Posterior vena cava (tissue), 2 donors: Measurements from ENCODE around the gene INO80D. TPM values are rescaled to one million over a fixed set of nuclear protein-coding genes. Genes with fewer than 3 reads are reported as not detected.
A peak's percentile ranks its signal among the peaks of the same experiment; 100 is the strongest.
"Not testable (repeated sequence)": the region's sequence is repeated elsewhere in the genome, so short reads cannot be mapped to it uniquely, and the experiment has no call there.

Experiments used
- DNase-seq: peaks from one replicate; pipeline ENCODE4 v3.0.0-alpha.2; 2020; ENCODE audit warnings: low spot score
- intact Hi-C, 2 donors: fragments of 100-400 bp; cut with DNase I; formaldehyde crosslinking; loops; one replicate each; pipeline versions ENCODE4 v1.14.1 to v1.14.2; 2022 to 2023
- long read RNA-seq, 2 donors: library from polyadenylated mRNA; unstranded; transcript quantifications; one replicate each; pipeline ENCODE4 v2.0.0, GENCODE V29; 2020 to 2021
- total RNA-seq, 2 donors: library from RNA; stranded (reverse); fragmentation: NEBNext Ultra II Directional; extraction: Animal tissue kit (Norgen Biotek cat#: 25700); gene quantifications; one replicate each; pipeline ENCODE4 v1.2.1, GENCODE V29; 2021
- donor health status: DM: yes; HTN: yes; CAD: no.
- donor health status: DM: yes; HTN: yes; CAD: no.

INO80D gene, protein sequence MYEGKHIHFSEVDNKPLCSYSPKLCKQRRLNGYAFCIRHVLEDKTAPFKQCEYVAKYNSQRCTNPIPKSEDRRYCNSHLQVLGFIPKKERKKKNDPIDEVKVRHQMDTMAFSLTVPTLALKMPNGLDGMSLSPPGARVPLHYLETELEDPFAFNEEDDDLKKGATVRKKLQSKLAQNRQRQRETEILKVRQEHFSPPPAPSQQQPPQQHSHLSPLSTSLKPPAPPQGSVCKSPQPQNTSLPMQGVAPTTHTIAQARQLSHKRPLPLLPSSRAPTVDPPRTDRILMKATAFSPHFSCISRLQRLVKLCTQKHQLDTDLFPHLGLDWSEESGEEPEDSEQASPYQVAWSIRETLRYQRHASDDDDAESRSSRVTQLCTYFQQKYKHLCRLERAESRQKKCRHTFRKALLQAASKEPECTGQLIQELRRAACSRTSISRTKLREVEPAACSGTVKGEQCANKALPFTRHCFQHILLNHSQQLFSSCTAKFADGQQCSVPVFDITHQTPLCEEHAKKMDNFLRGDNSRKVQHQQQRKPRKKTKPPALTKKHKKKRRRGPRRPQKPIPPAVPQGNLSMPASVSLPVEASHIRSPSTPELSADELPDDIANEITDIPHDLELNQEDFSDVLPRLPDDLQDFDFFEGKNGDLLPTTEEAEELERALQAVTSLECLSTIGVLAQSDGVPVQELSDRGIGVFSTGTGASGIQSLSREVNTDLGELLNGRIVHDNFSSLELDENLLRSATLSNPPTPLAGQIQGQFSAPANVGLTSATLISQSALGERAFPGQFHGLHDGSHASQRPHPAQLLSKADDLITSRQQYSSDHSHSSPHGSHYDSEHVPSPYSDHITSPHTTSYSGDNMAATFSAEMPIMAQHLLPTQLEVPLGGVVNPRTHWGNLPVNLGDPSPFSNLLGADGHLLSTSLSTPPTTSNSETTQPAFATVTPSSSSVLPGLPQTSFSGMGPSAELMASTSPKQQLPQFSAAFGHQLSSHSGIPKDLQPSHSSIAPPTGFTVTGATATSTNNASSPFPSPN
- 10 to 100 TPM; 21.4 to 25.2 TPM for total RNA-seq
- long read RNA-seq, donor 1, partial matches to known transcripts, result 0 of 4 reads
- long read RNA-seq, donor 1, other reads (novel, unspliced or antisense), result 4 of 4 reads
- long read RNA-seq, donor 2, partial matches to known transcripts, result 1 of 10 reads
- long read RNA-seq, donor 2, other reads (novel, unspliced or antisense), result 9 of 10 reads

- DNase-seq, result peak; percentile 90
- intact Hi-C loops, result no loop called here
These were observed at the start of gene INO80D for GRCh38 chr2:206085742-206086445. Gene INO80D (minus strand): TSS chr2:206086174. CDS start chr2:206063016, 23,158 bp downstream.

DNA sequence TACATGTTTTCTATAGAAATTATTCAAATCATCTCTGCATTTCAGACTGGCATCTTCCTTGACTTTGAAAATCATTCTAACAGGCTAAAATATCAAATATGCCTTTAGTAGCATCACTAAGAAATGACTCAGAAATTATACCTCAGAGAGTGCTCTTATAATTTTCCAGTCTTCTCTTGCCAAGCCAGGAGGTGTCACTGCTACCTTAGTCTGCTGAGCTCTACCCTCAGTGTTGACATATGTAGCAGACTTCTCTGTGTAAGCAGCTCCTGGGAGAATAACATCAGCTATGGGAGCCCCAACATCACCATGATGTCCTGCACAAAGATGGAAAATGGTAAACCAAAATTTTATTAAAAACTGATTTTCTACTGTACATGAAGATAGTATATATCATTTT lies 41.7 kb upstream of the INO80D start:
- intact Hi-C loops, result no loop called here
- no peak for DNase-seq

DNA sequence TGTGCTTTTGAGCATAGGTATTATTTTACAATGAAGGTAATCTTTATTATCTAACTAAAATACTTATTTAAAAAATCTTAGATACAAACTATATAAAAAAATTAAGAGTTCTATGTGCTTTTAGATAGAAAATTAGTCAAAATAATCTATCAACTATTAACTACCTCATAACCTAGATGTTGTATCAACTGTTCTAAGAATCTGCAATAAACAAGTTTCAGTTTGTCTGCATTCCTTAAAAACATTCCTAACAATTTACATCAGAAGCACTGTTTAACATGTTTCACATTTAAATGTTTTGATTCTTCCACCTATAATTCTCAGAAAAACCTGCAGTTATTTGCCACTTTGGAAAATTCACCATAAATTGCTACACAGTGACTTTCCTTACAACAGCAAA lies 39.9 kb upstream of the INO80D start:
- intact Hi-C loops, result no loop called here

DNA sequence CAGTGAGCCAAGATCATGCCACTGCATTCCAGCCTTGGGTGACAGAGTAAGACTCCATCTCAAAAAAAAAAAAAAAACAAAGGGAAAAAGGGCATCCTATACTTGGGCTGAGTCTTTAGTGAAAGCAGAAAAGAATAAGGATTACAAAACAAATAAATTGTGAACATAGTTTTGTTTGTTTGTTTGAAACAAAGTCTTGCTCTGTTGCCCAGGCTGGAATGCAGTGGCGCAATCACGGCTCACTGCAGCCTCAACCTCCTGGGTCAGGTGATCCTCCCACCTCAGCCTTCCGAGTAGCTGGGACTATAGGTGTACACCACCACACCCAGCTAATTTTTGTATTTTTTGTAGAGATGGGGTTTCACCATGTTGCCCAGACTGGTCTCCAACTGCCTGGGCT lies 36.6 kb upstream of the INO80D start:
- DNase-seq, intact Hi-C loops: not testable (repeated sequence)

More for the DNA sequence above, 39.9 kb upstream of the INO80D start:
- no peak for DNase-seq

DNA sequence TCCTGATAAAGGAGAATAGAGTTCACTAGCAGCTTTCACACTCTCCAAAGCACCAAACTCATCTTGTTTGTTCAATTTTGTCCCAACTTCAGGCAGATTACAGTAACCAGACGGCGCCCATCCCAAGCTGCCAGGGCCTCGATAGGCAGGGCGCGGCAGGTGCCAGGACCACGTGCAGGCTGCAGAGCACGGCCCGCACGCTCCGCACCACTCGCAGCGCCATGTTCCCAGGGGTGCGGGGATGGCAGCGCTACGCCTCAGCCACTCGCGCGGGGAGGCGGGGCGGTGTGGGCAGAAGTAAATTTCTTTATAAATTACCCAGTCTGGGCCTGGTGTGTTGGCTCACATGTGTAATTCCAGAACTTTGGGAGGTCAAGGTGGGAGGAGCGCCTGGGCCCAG lies 30.3 kb upstream of the INO80D start:
- no peak for DNase-seq
- intact Hi-C loops, result no loop called here

GRCh38 chr2:206115026-206115578 lies 29.1 kb upstream of the INO80D start:
- intact Hi-C loops, result no loop called here
- no peak for DNase-seq

- intact Hi-C loops, result no loop called here
- DNase-seq, result no peak
These were observed 27.0 kb upstream of the INO80D start for GRCh38 chr2:206112846-206113547.

- intact Hi-C loops, result no loop called here
These were observed 26.1 kb upstream of the INO80D start for GRCh38 chr2:206112108-206112507.

GRCh38 chr2:206108713-206109112 lies 22.7 kb upstream of the INO80D start:
- intact Hi-C loops, result no loop called here
- DNase-seq, result no peak

More at GRCh38 chr2:206112108-206112507, 26.1 kb upstream of the INO80D start:
- DNase-seq, result no peak

- no peak for DNase-seq
- intact Hi-C loops, result no loop called here
These were observed 19.6 kb upstream of the INO80D start for GRCh38 chr2:206105541-206105940.

- intact Hi-C loops, result no loop called here
- DNase-seq, result no peak
These were observed 19.1 kb upstream of the INO80D start for GRCh38 chr2:206105038-206105437.

- intact Hi-C loops, DNase-seq: not testable (repeated sequence)
These were observed 12.9 kb upstream of the INO80D start for GRCh38 chr2:206098872-206099271.

- DNase-seq, result no peak
- intact Hi-C loops, result no loop called here
These were observed 12.5 kb upstream of the INO80D start for GRCh38 chr2:206098471-206098870.

GRCh38 chr2:206096876-206097275 lies 10.9 kb upstream of the INO80D start:
- intact Hi-C loops, result no loop called here
- DNase-seq, result no peak

DNA sequence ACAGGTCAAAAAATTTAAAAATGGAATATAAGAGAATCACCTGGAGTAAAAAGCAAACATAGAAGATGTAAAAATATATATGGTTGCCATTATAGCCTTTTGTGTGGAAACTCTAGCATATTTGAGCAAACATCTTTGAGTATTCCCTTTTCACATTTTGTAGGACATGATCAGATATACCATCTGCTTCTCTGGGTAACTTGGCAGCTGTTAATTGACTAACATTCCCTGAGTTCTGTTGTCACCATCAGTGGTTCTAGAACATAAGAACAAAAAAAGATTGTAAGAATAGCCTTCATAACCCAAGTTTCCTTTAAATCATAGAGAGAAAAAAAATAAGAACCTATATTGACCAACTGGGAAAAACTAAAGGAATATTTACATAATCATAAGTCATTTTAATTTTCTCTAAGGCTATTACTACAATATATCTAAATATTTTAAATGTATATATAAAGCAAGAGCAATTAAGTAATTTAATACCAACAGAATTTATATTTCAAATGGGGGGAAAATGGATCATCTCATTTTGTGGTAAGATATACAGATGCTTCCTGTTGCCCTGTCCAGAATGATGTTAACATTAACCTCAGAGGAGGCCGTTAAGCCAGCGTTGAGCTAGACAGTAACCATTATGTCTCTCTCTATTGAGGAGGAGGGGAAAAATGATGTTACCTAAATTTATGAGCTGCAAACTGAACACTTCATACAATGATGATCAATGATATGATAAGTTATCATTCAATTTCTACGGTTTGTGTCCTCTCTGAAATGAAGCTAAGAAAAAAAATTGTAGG lies 9.8 kb upstream of the INO80D start:
- intact Hi-C loops, result no loop called here
- DNase-seq, result no peak

GRCh38 chr2:206092297-206092696 lies 6.3 kb upstream of the INO80D start:
- intact Hi-C loops, result no loop called here
- DNase-seq, result no peak

DNA sequence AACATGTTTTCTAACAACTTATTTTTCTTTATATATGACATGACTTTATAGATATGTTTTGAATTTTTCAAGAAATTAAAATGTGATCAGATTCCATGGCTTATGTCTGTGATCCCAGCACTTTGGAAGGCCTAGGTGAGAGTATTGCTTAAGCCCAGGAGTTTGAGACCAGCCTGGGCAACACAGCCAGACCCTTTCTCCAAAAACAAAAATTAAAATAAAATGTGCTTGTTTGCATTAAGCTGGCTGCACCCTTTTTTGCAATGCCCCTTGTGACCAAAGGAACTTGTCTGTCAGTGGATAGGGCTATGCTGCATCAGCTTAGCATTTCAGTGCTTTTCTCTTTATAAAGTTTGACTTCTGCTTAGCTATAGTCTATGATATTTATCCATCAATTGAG lies 2.3 kb upstream of the INO80D start:
- DNase-seq, result no peak
- intact Hi-C loops, result no loop called here
